NCI-H2107 treated with DMSO at 0.1 percent for 48 hours (cell line): ENCODE data around the gene VPS29.

Source experiments
- DNase-seq: peaks from one replicate; lab custom pipeline; 2025; ENCODE audit not compliant: unreplicated experiment; lab: John Stamatoyannopoulos, UW

The VPS29 gene

GRCh38 chr12:110451263-110451662 is 50.6 kb downstream of the VPS29 start:
- no peak for DNase-seq

- peak; percentile 92 for DNase-seq
Measured at GRCh38 chr12:110449799-110450497, 52.0 kb downstream of the VPS29 start, which contains the start of gene ARPC3. ARPC3 (minus strand) TSS chr12:110450337; CDS start chr12:110450260, 77 bp downstream.

DNA sequence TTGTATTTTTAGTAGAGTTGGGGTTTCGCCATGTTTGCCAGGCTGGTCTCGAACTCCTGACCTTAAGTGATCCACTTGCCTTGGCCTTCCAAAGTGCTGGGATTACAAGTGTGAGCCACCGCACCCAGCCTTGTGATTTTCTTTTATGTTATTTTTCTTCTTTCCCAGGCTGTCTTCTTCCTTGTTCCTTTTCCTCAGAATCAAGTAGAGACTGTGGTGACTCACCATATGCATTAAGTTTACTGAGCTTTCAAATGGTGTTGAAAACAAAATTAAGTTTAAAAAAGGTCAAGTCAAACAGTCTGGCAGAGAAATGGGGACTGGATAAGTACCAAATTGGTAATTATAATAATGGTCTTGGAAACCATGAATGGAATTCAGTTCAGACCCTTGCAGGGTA is 57.5 kb downstream of the VPS29 start:
- DNase-seq, result no peak
